ENCODE data around the gene NOBOX.
"Not testable (repeated sequence)": the region's sequence is repeated elsewhere in the genome, so short reads cannot be mapped to it uniquely, and the experiment has no call there.

NOBOX gene

DNA sequence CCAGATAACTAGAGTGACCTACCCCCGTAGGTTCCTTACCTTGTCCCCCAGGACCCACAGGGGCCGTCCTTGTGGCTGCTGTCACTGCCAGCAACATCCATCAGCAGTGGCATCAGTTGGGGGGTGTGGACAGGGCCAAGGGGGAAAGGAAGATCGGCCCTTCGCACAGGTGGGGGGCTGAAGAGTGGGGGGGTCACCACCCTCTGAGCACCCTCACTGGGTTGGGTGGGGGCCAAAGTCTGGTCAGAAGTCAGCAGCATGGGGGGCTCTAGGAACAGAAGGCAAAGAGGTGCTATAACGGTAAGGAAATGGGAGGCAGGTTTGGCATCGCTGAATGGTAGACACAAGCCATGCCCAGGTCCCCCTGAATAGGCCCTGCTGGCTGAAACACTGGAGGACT lies 4.6 kb downstream of the NOBOX start:
- in situ Hi-C loops (cut with HindIII; ENCODE audit: low pct_ligation_motif_present, low pct_unique_long_range_greater_than_20kb, low sequenced_read_pairs) = no loop called here
- no peak for DNase-seq

DNA sequence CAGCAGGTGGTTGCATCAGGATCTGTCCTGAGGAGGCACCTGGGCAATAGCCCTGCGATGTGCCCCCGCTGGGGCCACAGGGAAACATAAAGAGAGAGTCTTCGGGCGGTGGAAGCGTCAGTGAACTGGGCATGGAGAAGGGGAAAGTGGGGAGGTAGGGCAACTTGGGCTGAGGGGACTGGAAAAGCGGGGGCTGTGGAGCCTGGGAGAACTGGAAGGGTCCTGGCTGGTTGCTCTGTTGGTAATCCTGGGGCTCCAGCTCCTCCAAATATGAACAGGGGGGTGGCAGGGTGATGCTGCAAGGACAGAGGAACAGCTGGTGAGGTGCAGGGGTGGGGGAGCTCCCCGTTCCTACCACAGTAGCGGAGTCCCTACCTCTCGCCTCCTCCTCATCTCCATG lies 5.2 kb downstream of the NOBOX start:
- in situ Hi-C loops (cut with HindIII; ENCODE audit: low pct_ligation_motif_present, low pct_unique_long_range_greater_than_20kb, low sequenced_read_pairs) = no loop called here
- no peak for DNase-seq

DNA sequence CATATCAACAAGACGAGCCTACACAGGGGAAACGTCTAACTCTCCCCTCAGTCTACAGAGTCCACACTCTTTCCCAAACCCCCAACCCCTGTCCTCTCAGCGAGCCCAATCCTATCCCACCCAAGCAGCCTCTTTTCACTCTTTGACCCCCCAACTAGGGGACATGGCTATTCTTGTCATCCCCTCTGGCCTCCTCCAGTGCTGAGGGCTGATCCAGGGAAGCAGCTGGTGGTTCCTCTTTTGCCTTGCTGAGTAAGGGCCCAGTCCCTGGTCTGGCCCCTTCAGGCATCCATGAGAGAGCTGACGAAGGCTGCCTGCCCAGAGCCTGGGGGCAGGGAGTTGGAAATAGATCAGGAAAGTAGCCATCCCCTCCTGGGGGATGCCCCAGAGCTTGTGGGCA lies 6.4 kb downstream of the NOBOX start:
- no peak for DNase-seq
- in situ Hi-C loops (cut with HindIII; ENCODE audit: low pct_ligation_motif_present, low pct_unique_long_range_greater_than_20kb, low sequenced_read_pairs) = no loop called here

DNA sequence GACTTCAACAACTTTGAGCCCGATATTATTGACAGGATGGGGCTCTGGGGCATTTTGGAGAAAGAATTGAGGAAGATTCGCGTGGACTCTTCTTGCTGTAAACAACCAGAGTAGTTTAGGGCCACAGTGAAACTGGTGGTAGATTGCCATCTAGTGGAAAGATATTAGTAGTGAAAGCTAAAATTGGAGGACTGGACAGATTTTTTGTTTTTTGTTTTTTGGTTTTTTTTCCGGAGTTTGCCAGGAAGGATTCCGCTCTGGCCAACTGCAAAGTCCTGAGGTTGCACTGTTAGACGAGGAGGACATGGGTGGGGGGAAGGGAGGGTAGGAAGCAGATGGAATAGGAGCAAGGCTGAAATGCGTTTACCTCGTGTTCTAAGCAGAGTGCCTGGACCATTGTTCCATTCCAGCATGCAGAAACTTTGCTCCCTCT lies 11.7 kb downstream of the NOBOX start:
- in situ Hi-C loops (cut with HindIII; ENCODE audit: low pct_ligation_motif_present, low pct_unique_long_range_greater_than_20kb, low sequenced_read_pairs) = no loop called here

DNA sequence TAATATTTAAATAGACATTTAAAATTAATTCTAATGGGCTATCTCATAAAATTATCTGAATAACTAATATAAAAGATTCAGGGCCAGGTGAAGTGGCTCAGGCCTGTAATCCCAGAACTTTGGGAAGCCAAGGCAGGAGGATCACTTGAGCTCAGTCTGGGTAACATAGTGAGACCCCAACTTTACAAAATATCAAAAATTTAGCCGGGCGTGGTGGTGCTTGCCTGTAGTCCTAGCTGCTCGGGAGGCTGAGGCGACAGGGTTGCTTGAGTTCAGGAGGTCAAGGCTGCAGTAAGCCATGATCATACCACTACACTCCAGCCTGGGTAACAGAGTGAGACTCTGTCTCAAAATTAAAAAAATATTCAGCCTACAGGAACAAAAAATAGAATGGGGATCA lies 12.5 kb downstream of the NOBOX start:
- in situ Hi-C loops (cut with HindIII; ENCODE audit: low pct_ligation_motif_present, low pct_unique_long_range_greater_than_20kb, low sequenced_read_pairs) = no loop called here
- DNase-seq = no peak

More for the DNA sequence above, 11.7 kb downstream of the NOBOX start:
- DNase-seq = peak; percentile 81

DNA sequence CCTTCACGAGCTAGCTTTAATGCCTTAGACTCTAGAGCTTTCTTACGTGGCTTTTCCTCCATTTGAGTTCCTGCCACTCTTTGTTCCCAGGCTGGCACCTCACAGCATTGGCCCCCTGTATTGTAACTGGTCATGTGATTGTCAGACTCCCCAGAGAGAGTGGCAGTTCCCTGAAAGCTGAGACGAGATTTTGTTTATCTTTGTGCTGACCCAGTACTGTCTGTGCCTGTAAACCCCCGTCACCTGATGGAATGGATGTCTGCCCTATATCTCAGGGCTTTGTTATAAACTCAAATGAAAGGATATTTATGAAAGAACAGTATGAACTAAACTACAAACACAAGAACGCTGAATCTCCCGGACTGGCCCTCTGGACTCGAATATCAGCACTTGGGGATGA lies 13.0 kb downstream of the NOBOX start:
- no peak for DNase-seq
- in situ Hi-C loops (cut with HindIII; ENCODE audit: low pct_ligation_motif_present, low pct_unique_long_range_greater_than_20kb, low sequenced_read_pairs) = no loop called here

DNA sequence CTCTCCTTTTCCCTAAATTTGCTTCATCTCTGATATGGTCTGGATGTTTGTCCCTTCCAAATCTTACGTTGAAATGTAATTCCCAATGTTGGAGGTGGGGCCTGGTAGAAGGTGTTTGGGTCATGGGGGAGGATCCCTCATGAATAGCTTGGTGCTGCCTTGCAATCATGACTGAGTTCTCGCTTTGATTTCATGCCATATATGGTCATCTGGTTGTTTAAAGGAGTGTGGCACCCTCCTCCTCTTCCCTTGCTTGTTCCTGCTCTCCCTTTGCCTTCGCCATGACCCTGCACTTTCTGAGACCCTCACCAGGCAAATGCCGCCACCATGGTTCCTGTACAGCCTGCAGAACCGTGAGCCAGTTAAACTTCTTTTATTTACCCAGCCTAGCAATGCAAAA lies 14.5 kb downstream of the NOBOX start:
- DNase-seq = no peak
- in situ Hi-C loops (cut with HindIII; ENCODE audit: low pct_ligation_motif_present, low pct_unique_long_range_greater_than_20kb, low sequenced_read_pairs) = no loop called here

DNA sequence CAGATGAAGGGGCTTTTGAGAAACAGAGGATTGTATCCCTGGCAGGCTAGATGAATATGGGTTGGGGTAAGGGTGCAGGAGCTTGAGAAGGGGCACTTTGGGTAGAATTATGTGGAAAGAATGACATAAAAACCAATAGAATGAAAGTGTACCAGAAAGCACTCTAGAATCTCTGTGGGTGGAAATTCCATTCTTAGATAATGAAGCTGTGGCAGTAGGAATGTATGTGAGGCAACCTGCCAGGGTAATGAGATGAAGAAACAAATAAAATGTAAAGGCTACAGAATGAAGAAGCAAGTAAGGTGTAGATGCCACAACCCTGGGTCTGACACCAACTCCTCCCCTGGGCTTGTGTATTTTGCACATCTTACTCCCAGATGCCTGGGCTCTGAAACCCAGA lies 16.8 kb downstream of the NOBOX start:
- peak; percentile 61 for DNase-seq

DNA sequence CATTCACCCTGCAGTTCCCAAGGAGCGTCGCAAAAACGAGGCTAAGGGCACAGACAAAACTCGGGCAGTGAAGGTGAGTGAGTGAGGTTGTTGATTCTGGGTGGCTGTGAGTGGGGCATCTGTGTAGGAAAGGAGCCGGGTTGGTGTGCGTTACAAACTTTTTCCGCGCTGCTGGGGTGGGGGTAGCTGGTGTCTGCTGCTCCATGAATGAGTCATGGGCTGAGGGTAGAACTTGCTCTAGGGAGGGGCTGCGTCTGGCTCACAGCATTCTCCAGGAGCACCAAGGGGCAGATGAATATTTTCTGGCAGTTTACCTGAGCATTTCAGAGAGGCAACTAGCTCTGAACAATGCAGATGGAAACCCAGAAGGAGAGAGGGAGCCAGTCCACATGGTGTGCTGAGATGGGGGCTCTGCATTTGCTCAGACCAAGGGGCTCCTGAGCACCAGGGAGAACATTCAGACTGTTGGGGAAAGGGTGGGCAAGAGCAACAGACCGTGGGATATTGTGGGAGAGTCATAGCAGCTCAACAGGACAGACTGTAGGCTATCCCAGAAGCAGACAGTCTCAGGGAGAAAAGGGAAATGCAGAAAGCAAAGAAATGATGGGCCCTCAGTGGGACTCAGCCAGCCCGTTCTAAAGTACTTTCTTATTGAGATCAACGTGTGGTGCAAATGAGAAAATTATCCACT lies 18.8 kb downstream of the NOBOX start:
- in situ Hi-C loops (cut with HindIII; ENCODE audit: low pct_ligation_motif_present, low pct_unique_long_range_greater_than_20kb, low sequenced_read_pairs) = no loop called here

More for the DNA sequence above, 16.8 kb downstream of the NOBOX start:
- in situ Hi-C loops (cut with HindIII; ENCODE audit: low pct_ligation_motif_present, low pct_unique_long_range_greater_than_20kb, low sequenced_read_pairs) = no loop called here

DNA sequence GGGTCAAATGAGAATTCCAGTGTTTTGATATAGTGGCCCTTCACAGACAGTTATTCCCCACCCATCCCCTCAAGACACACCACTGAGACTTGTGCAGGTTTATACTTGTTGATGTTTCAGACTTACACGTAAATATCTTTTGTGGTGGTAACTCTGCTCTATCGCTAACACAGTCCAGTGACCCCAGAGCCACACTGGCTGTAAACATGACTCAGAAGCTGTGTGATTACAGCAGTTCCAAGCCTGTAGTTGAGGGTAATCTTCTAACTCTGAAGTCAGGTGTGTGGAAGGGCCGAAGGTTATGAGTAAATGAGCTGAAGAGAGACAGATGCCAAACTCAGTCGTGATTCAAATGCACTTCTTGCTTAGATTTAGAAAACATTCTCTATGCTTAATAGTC lies 19.4 kb downstream of the NOBOX start:
- peak; percentile 93 for DNase-seq
- in situ Hi-C loops (cut with HindIII; ENCODE audit: low pct_ligation_motif_present, low pct_unique_long_range_greater_than_20kb, low sequenced_read_pairs) = no loop called here

More for the DNA sequence above, 18.8 kb downstream of the NOBOX start:
- DNase-seq = peak; percentile 91

DNA sequence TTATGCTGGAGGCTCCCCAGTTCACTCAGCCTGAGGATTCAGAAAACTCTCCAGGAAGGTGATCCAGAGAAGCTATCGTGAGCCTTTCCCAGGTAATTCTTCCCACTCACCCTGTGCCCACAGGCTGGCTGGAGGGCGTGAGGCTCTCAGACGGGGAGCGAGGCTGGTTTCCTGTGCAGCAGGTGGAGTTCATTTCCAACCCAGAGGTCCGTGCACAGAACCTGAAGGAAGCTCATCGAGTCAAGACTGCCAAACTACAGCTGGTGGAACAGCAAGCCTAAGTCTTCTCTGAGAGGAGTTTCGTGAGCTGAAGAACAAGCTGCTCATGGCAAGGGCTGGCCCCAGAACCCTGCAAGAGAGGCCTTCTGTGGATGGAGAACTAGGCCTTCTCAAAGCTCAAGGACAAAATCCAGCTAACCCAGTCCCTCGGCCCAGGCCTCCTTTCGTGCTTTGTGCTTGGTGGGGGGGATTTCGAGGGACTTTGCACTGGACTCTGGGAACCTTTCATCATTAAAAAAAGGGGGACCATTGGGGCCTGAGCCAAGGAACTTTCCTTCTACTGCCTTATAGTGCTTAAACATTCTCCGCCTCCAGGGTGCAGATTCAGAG lies 23.6 kb downstream of the NOBOX start:
- no peak for DNase-seq
- in situ Hi-C loops (cut with HindIII; ENCODE audit: low pct_ligation_motif_present, low pct_unique_long_range_greater_than_20kb, low sequenced_read_pairs) = no loop called here

DNA sequence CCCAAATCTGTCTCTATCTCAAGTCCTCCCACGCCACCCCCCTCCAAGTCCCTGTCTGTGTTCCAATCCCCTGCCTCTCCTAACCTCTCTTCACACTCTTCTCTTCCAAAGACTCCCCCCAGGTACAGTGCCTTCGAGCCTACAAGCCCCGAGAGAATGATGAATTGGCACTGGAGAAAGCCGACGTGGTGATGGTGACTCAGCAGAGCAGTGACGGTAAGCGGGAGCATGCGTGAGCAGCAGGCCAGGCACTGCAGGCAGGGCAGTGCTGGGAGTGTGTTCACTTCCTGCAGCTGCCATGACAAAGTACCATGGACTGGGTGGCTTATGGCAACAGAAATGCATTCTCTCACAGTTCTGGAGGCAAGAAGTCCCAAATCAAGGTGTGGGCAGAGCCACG lies 24.8 kb downstream of the NOBOX start:
- in situ Hi-C loops (cut with HindIII; ENCODE audit: low pct_ligation_motif_present, low pct_unique_long_range_greater_than_20kb, low sequenced_read_pairs) = no loop called here
- no peak for DNase-seq

DNA sequence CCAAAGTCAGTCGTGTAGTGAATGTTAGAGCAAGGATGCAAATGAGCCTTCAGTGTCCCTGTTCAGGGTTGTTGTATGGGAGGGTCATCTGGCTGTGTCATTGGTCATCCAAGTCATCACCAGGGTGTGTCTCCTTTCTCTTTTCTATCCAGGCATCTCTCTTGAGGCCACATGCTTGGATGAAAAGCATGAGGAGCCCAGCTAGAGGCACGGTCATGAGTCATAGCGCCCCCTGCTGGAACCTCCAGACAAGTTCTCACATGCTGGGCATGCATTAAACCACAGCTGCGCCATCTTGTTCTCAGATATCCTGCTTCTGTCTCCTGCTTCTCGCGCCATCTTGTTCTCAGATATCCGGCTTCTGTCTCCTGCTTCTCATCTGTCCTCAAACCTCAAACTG lies 34.3 kb downstream of the NOBOX start:
- in situ Hi-C loops (cut with HindIII; ENCODE audit: low pct_ligation_motif_present, low pct_unique_long_range_greater_than_20kb, low sequenced_read_pairs); DNase-seq: not testable (repeated sequence)

DNA sequence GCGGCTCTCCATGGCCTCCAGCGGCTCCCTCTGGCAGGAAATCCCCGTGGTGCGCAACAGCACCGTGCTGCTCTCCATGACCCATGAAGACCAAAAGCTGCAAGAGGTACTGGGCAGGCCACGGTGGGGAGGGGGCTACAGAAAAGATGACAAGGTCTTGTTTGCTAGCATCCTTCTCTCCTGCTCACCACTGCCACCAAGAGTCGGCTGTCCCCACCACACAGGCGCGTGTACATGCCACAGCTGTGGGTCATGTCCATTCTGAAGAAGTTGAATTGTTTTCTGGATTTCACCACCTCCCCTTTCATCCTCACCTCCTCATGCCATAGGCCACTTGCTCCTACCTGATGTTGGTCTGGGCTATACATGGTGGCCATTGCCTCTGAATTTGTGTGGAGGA lies 36.2 kb downstream of the NOBOX start:
- in situ Hi-C loops (cut with HindIII; ENCODE audit: low pct_ligation_motif_present, low pct_unique_long_range_greater_than_20kb, low sequenced_read_pairs); DNase-seq: not testable (repeated sequence)

DNA sequence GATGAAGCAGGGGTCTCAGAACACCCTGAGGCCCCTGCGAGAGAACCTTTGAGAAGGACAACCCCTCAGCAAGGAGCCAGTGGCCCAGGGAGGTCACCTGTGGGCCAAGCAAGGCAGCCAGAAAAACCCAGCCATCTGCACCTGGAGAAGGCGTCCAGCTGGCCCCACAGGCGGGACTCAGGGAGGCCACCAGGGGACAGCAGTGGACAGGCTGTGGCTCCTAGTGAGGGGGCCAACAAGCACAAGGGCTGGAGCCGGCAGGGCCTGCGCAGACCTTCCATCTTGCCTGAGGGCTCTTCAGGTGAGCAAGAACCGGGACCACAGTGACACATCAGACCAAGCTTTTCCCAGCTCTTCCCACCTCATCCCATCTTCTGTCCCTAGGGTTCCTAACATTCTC lies 38.0 kb downstream of the NOBOX start:
- in situ Hi-C loops (cut with HindIII; ENCODE audit: low pct_ligation_motif_present, low pct_unique_long_range_greater_than_20kb, low sequenced_read_pairs); DNase-seq: not testable (repeated sequence)

DNA sequence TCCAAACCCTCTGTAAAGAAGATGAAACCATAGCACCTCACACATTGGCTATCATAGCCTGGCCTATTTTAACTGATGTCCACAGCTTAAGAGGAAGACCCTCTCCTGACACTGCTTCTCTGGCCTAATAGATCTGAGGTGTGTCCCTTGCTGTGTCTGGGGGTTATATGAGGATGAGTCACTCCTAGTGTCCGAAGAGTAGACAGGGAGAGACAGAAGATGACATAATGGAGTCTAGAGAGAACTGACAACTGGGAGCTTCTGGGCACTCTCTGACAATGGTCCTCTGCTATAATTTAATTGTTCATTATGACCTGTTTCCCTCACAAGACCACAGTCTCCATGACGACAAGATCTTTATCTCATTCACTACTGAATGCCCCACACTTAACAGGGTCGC lies 41.4 kb downstream of the NOBOX start:
- in situ Hi-C loops (cut with HindIII; ENCODE audit: low pct_ligation_motif_present, low pct_unique_long_range_greater_than_20kb, low sequenced_read_pairs); DNase-seq: not testable (repeated sequence)

DNA sequence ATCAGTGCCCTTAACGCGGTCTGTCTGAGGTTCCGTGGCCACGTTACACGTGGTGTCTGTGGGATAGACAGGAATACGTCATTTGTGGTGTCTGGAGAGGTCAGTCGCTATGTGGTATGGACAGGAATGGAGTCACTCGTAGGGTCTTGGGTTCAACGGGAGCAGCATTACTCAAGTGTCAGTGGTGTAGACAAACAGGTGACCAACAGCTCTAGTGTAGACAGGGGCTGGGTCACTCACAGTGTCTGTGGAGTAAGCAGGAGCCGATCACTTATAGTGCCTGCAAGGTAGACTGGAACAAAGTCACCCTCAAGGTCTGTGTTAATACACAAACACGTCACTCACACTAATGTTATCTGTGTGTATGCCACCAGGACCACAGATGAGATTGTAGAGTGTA lies 46.6 kb downstream of the NOBOX start:
- in situ Hi-C loops (cut with HindIII; ENCODE audit: low pct_ligation_motif_present, low pct_unique_long_range_greater_than_20kb, low sequenced_read_pairs); DNase-seq: not testable (repeated sequence)

DNA sequence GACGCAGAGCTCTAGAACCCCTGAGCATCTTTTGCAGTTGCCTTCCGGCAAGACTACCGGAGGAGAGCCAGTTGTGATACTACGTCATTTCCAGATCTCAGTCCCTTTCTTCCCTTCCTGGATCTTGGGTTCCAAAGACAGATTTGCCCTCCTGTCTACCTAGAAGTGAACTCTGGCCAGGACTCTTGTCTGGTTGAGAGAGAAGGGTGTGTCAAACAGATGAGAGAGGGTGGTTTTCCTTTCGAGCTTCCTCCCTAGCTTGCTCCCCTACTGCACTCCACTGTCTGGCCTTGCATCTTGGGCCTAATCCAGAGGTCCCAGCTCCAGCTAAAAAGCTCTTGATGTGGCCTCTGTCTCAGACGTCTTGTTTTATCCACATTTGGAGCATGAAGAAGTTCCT lies 47.3 kb downstream of the NOBOX start:
- DNase-seq; in situ Hi-C loops (cut with HindIII; ENCODE audit: low pct_ligation_motif_present, low pct_unique_long_range_greater_than_20kb, low sequenced_read_pairs): not testable (repeated sequence)

DNA sequence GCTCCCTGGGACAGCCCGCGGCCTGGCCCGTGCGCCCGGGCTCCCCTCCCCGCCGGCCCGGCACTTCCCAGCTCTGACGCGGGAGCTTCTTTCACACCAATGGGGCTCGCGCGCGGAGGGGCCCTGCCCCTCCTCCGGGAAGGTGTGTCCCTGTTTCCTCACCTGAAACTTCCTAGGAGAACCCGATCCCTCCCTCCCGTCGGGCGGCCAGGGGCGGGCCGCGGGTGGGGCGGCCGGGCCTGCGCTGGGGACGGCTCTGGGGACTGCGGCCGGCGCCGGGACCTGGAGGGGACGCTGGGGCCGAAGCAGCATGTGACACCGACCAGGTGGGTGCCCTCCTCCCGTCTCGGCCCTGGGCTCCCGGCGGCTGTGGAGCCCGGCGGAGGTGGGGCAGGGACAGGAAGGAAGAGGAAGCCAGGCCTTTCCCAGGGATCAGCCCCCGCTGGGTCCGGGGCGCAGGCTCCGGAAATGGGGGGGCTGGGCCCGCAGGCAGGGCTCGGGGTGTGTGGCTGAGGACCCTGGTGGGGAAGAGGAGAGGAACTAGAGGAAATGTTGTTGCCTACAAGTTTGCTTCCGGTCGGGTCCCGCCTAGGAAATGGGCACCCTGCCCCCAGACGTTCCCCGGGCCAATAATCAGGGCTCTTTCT lies 48.2 kb downstream of the NOBOX start, which contains the start of gene ARHGEF5:
ARHGEF5 (plus strand) TSS at position 227 of the 647 bp plus-strand sequence. CDS start 7,268 bp downstream, outside the sequence.
- in situ Hi-C loops (cut with HindIII; ENCODE audit: low pct_ligation_motif_present, low pct_unique_long_range_greater_than_20kb, low sequenced_read_pairs); DNase-seq: not testable (repeated sequence)

DNA sequence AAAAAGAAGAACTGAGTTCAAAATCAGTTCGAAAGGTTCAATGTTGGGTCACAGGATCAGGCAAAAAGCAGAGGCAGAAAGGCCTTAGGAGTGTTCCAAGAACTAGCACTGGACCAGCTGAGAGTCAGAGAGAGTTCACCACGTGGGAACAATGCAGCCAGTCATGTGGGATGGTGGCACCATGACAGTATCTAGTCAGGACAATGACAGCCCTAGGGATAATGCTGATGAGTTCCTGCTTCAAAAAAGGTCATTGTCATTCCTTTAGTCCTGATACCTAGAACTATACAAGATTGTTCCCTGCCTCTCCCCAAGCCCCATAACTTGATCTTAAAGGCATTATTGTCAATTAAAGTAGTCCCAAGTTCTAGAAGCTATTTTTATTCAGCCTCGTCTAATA lies 51.8 kb downstream of the NOBOX start:
- in situ Hi-C loops (cut with HindIII; ENCODE audit: low pct_ligation_motif_present, low pct_unique_long_range_greater_than_20kb, low sequenced_read_pairs); DNase-seq: not testable (repeated sequence)

All from ACHN (cell line).